Ascending aorta (tissue), 2 donors: ENCODE measurements around the gene ATP6V1G3. TPM values are rescaled to one million over a fixed set of nuclear protein-coding genes. Genes with fewer than 3 reads are reported as not detected.
"Not testable (repeated sequence)": the region's sequence is repeated elsewhere in the genome, so short reads cannot be mapped to it uniquely, and the experiment has no call there.

Source experiments
- DNase-seq, 2 donors: peaks; one replicate each; pipeline ENCODE4 v3.0.0-alpha.2; 2019; ENCODE audit warnings: low spot score in 2 of 2
- H3K27ac ChIP-seq, 2 donors: fragments of 200-600 bp; sonication (generic); one replicate each; pipeline ENCODE4 v1.5.1; 2016 to 2017; ENCODE audit warnings: mild to moderate bottlenecking in 1 of 2
- H3K27me3 ChIP-seq: fragments of 200-600 bp; sonication (generic); one replicate; pipeline ENCODE4 v1.5.1; 2017
- H3K36me3 ChIP-seq, 2 donors: fragments of 200-600 bp; sonication (generic); one replicate each; pipeline ENCODE4 v1.5.1; 2016
- H3K4me1 ChIP-seq, 2 donors: fragments of 200-600 bp; sonication (generic); one replicate each; pipeline ENCODE4 v1.5.1; 2016 to 2017; ENCODE audit warnings: mild to moderate bottlenecking in 1 of 2
- H3K4me3 ChIP-seq, 2 donors: fragments of 200-600 bp; sonication (generic); one replicate each; pipeline ENCODE4 v1.5.1; 2016 to 2017; ENCODE audit warnings: mild to moderate bottlenecking in 1 of 2
- H3K9me3 ChIP-seq, 2 donors: fragments of 200-600 bp; sonication (generic); one replicate each; pipeline ENCODE4 v1.5.1; 2016
- intact Hi-C: fragments of 100-400 bp; cut with DNase I; formaldehyde crosslinking; loops from one replicate; pipeline ENCODE4 v1.15.1; 2023
- total RNA-seq: library from RNA; depleted of rRNA; stranded (reverse); fragments of >200 nt; gene quantifications from one replicate; pipeline ENCODE4 v1.1.0, GENCODE V29; 2016
- TF ChIP-seq, protein P1 (sequence below), 3 experiments: fragments of 200-600 bp in 2 of 3; fragments of 450-650 bp in 1 of 3; sonication (generic) in 2 of 3; IDR thresholded peaks; one replicate each; pipeline ENCODE4 v1.5.1; 2016 to 2019; ENCODE audit warnings: antibody characterized with exemption in 3 of 3, mild to moderate bottlenecking in 1 of 3, moderate library complexity in 1 of 3

Gene ATP6V1G3, protein sequence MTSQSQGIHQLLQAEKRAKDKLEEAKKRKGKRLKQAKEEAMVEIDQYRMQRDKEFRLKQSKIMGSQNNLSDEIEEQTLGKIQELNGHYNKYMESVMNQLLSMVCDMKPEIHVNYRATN
- total RNA-seq = not detected

- TF ChIP-seq, protein P1, sequence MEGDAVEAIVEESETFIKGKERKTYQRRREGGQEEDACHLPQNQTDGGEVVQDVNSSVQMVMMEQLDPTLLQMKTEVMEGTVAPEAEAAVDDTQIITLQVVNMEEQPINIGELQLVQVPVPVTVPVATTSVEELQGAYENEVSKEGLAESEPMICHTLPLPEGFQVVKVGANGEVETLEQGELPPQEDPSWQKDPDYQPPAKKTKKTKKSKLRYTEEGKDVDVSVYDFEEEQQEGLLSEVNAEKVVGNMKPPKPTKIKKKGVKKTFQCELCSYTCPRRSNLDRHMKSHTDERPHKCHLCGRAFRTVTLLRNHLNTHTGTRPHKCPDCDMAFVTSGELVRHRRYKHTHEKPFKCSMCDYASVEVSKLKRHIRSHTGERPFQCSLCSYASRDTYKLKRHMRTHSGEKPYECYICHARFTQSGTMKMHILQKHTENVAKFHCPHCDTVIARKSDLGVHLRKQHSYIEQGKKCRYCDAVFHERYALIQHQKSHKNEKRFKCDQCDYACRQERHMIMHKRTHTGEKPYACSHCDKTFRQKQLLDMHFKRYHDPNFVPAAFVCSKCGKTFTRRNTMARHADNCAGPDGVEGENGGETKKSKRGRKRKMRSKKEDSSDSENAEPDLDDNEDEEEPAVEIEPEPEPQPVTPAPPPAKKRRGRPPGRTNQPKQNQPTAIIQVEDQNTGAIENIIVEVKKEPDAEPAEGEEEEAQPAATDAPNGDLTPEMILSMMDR (IDR thresholded peaks at IDR 0.05) = no peak
- Histone ChIP-seq H3K9me3 (no peaks in the 10 kb centered on the region), H3K4me3 (no peak within 1 kb of the TSS), H3K4me1 (no peaks in the 10 kb centered on the region), H3K27ac (no peak within 1 kb of the TSS), H3K27me3 (no peaks in the 10 kb centered on the region), H3K36me3 (no peaks in the 10 kb centered on the region)
- no peak for DNase-seq
- intact Hi-C loops = no loop called here
Observed at GRCh38 chr1:198540580-198540979, at the start of gene ATP6V1G3. ATP6V1G3 (minus strand) TSS chr1:198540680; CDS start chr1:198540650, 30 bp downstream.

- no peak for DNase-seq
- Histone ChIP-seq H3K36me3 (no peaks in the 10 kb centered on the region), H3K27me3 (no peaks in the 10 kb centered on the region), H3K9me3 (peaks cover 0 to 5% of the 10 kb centered on the region in 2 donors), H3K27ac (no peak overlapping the region), H3K4me1 (no peaks in the 10 kb centered on the region), H3K4me3 (no peak overlapping the region)
- TF ChIP-seq, protein P1 (IDR thresholded peaks at IDR 0.05) = no peak
- intact Hi-C loops = no loop called here
Observed at GRCh38 chr1:198588845-198589244, 48.4 kb upstream of the ATP6V1G3 start.

DNA sequence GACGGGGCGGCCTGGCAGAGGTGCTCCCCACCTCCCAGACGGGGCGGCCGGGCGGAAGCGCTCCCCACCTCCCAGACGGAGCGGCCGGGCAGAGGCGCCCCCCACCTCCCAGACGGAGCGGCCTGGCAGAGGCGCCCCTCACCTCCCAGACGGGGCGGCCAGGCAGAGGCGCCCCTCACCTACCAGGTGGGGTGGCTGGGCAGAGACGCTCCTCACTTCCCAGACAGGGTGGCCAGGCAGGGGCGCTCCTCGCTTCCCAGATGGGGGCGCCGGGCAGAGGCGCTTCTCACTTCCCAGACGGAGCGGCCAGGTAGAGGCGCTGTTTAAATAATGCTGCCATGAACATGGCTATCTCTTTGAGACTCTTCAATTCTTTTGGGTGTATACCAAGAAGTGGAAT, 43.7 kb upstream of the ATP6V1G3 start:
- DNase-seq = no peak
- Histone ChIP-seq H3K4me3 (no peak overlapping the region), H3K4me1 (no peaks in the 10 kb centered on the region), H3K27me3 (no peaks in the 10 kb centered on the region), H3K36me3 (no peaks in the 10 kb centered on the region), H3K27ac (no peak overlapping the region), H3K9me3 (peaks cover 0 to 9% of the 10 kb centered on the region in 2 donors)
- intact Hi-C loops = no loop called here
- TF ChIP-seq, protein P1 (IDR thresholded peaks at IDR 0.05) = no peak

- DNase-seq, intact Hi-C loops: not testable (repeated sequence)
Observed at GRCh38 chr1:198583209-198583802, 42.8 kb upstream of the ATP6V1G3 start.

DNA sequence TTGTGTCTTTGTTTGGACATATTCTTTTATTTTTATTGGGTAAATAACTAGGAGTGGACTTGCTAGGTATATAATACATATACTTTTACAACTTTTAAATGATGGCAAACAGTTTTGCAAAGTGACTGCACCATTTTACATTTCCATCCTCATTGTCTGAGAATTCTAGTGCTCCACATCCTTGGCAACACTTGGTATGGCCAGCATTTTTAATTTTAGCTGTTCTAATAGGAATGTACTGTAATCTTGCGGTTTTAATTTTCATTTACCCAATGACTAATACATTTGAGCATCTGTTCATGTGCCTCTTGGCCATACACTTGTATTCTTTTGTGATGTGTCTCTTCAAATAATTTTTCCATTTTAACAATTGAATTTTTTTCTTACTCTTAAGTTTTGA, 37.0 kb upstream of the ATP6V1G3 start:
- TF ChIP-seq, protein P1 (IDR thresholded peaks at IDR 0.05) = no peak
- Histone ChIP-seq H3K36me3 (no peaks in the 10 kb centered on the region), H3K4me1 (no peaks in the 10 kb centered on the region), H3K9me3 (peaks cover 0 to 4% of the 10 kb centered on the region in 2 donors), H3K4me3 (no peak overlapping the region), H3K27ac (no peak overlapping the region), H3K27me3 (no peaks in the 10 kb centered on the region)
- no peak for DNase-seq
- intact Hi-C loops = no loop called here

More at GRCh38 chr1:198583209-198583802, 42.8 kb upstream of the ATP6V1G3 start:
- H3K4me1 ChIP-seq, H3K27me3 ChIP-seq, H3K4me3 ChIP-seq, H3K27ac ChIP-seq, H3K36me3 ChIP-seq, H3K9me3 ChIP-seq: not testable (repeated sequence)

DNA sequence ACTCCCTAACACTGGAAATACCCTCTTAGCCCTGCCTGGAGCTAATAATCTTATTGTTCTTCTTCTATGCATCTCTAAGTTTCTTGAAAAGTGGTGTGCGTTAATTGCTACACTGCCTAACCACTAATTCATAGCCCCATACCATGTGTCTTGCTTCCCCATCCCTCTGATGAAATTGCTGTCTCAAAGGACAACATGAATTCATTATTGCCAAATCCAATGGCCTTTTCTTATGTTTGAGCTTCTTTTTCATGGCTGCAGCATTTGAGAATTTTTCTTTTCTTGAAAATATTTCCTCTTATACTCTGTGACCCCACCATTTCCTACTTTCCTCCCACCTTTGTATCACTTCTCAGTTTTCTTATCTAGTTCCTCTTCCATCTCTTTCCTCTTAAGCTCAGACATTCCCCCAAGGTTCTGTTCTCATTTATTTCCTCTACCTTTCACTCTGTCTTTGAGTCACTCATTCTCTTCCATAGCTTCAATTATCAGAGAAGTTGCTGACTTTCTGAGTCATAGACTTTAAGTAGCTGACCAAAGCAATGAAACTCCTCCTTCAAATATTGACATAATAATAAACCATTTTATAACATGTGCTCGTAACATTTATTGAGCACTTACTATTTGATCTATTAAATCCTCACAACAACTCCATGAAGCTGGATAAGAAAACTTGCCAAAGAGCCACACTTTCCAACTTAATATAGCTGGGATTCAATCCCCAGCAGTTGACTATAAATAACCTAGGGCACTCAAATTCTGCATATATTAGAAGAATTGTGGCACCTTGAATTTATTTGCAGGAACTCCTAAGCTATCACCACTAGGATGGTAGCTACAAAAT, 35.5 kb upstream of the ATP6V1G3 start:
- Histone ChIP-seq H3K27me3 (no peaks in the 10 kb centered on the region), H3K36me3 (no peaks in the 10 kb centered on the region), H3K27ac (no peak overlapping the region), H3K9me3 (peaks cover 0 to 4% of the 10 kb centered on the region in 2 donors), H3K4me3 (no peak overlapping the region), H3K4me1 (no peaks in the 10 kb centered on the region)
- intact Hi-C loops = no loop called here
- DNase-seq = no peak
- TF ChIP-seq, protein P1 (IDR thresholded peaks at IDR 0.05) = no peak
